GM18498 (cell line): Measurements from ENCODE around the gene PPP1R16B.
A peak's percentile ranks its signal among the peaks of the same experiment; 100 is the strongest.

Experiments used
- ATAC-seq: cut with Tn5 transposase; IDR thresholded peaks from one replicate; pipeline ENCODE4 v1.9.1; 2021; ENCODE audit warnings: mild to moderate bottlenecking, moderate library complexity; ENCODE audit not compliant: unreplicated experiment

The PPP1R16B gene

GRCh38 chr20:38874460-38875174, 69.1 kb downstream of the PPP1R16B start:
- ATAC-seq: peak; percentile 6

- peak; percentile 65 for ATAC-seq
Measured at GRCh38 chr20:38875175-38875993, 69.9 kb downstream of the PPP1R16B start.

DNA sequence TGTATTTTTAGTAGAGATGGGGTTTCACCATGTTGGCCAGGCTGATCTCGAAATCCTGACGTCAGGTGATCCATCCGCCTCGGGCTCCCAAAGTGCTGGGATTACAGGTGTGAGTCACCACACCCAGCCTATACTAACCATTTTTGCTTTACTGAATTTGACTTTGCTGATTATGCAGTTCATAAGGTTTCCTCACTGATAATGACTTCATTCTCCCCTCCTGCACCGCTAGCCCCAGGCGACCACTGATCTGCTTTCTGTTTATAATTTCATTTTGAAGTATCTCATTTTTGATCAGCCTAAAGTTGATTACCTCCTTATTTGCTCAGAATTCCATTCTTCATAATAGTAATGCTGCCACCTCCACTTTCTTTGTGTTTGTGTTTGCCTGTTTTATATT, 72.0 kb downstream of the PPP1R16B start:
- no peak for ATAC-seq

- ATAC-seq: no peak
Measured at GRCh38 chr20:38878866-38879265, 73.4 kb downstream of the PPP1R16B start.

GRCh38 chr20:38880952-38881735, 75.6 kb downstream of the PPP1R16B start:
- no peak for ATAC-seq

DNA sequence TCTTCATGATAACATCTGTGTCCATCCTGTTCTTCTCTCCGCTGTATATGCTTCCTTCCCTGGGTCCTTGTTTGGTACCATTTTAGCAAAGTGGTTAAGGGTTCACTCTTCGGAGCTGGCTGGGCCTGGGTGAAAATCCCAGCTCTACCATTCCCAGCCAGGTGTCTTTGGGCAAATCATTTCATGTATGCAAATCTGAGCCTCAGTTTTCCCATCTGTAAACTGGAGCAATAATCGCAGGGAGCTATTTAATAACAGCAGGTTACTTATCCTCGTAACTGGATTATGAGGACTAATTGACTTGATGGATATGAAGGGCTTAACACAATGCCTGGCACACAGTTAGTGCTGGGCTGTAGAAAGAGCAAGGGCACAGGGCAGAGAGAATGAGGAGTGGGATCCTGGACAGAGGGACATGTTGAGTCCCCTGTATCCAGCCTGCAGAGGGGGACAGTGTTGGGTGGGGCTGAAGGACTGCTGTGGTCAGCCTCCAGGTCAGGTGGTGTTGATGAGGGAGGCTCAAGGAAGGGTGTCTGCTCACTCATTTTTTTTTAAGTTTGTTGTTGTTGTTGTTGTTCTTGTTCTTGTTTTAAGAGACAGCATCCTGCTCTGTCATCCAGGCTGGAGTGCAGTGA, 76.4 kb downstream of the PPP1R16B start:
- no peak for ATAC-seq

GRCh38 chr20:38882600-38882999, 77.1 kb downstream of the PPP1R16B start:
- no peak for ATAC-seq

DNA sequence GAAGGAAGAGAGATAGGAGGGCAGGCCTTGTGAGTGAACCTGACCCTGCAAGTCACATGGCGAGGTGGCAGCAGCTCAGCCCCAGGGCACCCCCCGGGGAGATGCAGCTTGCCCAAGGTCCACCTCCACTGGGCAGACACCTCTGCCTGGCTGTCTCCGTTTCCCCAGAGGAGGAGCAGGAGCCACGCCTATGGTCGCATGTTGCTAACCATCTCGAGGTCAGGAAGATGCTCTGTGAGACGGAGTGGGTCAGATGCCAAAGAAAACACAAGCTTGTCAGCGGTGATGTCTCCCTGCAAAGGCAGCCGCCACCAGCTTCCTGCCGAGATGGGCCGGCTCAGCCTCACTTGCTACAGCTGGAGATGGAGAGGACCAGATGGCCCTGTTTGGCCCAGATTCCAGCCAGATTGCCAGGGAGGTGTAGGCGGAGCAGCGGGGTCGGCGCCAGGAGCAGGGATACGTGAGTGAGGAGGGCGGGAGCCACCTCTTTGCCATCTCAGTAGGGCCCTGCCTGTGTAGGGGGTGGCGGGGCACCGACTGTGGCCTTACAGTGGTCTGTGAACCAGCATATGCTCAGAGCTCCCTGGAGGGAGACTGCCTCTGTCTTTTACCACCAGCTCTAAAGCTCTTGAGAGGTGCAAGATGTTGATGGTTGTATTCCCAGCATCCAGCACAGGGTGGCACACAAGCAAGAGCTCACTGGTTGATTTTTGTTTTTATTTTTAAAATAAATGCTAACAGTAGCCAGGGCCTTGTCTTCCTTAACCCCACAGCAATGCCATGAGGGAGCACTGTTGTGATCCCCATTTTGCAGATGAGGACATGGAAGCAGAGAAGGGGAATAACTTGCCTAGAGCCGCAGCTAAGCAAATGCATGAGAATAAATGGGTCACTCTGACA, 77.8 kb downstream of the PPP1R16B start:
- ATAC-seq: no peak

DNA sequence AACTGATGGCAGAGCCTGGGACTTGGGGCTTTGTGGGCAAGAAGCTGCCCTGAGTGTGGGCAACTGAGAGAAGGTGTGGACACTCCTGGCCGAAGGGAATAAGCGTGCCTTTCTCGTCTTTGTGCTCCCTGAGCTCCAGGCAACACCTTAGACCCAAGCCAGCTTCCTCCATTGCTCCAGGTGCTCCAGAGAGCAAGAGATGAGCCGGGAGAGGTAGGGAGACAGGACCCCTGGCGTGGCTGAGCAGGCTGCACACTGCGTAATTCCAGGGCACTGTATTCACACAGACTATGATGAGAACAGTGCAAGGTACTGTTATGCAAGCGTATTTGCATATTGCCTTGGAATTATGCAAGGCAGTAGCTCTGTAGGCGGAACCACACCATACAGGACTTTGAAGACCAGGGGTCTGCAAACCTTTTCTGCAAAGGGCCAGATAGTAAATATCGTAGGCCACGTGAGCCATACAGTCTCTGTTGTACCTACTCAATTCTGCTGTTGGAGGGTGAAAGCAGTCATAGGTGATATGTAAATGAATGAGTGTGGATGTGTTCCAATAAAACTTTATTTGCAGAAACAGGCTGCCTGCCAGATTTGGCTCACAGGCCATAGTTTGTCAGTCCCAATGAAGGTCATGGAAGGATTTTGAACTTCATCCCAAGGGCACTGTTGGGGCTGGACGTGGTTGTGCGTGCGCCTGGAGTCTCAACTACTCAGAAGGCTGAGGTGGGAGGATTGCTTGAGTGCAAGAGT, 78.7 kb downstream of the PPP1R16B start:
- no peak for ATAC-seq

DNA sequence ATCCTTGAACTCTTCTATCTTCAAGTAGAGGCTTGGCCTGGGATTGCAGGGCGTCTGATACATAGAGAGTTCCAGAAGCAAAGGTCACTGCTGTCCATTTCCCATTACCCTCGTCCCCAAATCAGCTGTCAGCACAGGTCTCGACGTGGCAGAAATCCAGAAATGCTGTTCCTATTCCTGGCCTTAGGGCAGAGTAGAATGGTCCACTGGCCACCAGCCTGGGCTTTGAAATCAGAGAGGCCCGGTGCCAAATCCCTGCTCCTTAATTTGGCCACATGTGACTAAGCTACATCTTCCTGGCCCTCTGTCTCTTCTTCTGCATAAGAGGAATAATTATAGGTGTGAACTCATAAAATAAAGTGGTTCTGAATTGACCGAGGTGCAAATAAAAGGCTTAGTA, 79.9 kb downstream of the PPP1R16B start:
- ATAC-seq: no peak

GRCh38 chr20:38888059-38888831, 82.7 kb downstream of the PPP1R16B start:
- no peak for ATAC-seq

- ATAC-seq: no peak
Measured at GRCh38 chr20:38889050-38889449, 83.6 kb downstream of the PPP1R16B start.

GRCh38 chr20:38889792-38890496, 84.4 kb downstream of the PPP1R16B start:
- ATAC-seq: no peak

DNA sequence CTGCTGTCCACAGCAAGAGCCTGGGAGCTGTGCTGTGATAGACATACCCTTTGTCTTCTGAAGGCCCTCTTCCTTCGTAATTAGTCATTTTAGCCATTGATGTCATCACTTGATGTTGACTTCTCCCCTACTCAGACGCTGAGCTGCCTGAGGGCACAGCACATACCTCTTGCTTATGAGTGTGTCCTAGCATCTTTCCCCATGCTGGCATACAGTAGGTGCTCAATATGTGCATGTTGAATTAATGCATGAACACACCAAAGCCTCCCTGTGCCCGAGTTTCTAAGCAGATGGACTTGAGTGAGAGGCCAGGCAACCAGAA, 85.0 kb downstream of the PPP1R16B start:
- ATAC-seq: no peak

DNA sequence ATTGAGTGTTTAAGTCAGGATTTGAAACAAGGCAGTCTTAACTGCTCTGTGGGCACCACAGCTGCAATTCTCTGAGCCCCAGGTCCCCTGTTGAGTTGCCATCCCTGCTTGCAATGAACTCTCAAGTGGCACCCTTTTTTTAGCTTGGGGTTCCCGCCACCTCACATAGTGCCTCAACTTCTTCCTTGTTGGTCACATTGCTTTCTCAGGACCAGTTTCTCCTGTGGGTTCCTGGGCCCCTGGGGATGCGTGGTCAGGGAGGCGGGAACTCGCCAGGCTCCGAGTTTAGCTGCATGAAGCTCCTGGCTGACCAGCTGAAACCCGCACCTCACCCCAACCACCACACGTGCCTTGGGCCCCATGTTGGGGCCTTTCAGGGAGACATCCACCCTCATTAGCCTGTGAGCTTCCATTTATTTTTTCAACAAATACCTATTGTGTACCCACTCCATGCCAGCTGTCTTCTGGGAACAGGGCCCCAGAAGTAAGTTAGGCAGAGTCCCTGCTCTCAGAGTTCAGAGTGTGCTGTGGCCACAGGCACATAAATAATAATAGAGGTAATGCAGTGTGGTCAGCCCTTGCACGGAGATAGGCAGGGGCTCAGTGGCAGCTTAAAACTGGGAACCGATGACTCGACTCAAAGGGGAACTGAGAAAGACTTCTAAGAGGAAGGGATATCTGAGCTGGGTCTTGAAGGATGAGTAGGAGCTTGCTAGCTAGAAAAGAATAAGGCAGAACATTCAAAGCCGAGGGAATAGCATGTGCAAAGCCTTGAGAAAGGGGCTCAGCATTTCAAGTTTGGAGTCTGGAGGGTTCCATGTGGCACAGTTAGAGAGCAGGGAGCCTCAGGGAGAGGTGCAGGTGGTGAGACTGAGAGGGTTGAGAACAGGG, 86.8 kb downstream of the PPP1R16B start:
- peak; percentile 55 for ATAC-seq

DNA sequence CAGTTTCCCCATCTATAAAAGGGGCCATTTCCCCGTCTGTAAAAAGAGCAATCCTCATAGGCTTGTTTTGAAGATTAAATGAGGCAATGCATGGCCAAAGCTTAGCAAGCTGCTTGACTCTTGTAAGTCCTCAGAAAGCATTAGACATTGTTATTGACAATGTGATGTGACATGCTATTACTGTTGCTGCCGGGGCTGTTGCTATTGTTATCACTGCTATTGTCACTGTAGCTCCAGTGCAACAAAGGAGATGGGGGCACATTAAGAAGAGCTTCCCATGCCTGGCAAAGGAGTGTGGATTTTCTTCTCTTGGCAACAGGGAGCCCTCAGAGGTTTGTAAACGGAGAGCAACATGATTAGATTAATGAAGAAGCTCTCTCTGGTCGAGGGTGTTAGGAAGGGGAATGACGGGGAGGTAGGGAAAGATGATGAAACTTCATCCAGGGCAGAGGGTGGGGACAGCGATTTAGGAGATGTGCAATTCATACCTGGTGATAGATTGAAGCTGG, 87.6 kb downstream of the PPP1R16B start:
- no peak for ATAC-seq

GRCh38 chr20:38893565-38894090, 88.1 kb downstream of the PPP1R16B start:
- peak; percentile 57 for ATAC-seq
